GM18870 (cell line): ENCODE results near the gene PRRT1B.

Experiments used
- ATAC-seq: cut with Tn5 transposase; IDR thresholded peaks from one replicate; pipeline ENCODE4 v1.9.1; 2021; ENCODE audit warnings: moderate library complexity; ENCODE audit not compliant: unreplicated experiment

The PRRT1B gene

DNA sequence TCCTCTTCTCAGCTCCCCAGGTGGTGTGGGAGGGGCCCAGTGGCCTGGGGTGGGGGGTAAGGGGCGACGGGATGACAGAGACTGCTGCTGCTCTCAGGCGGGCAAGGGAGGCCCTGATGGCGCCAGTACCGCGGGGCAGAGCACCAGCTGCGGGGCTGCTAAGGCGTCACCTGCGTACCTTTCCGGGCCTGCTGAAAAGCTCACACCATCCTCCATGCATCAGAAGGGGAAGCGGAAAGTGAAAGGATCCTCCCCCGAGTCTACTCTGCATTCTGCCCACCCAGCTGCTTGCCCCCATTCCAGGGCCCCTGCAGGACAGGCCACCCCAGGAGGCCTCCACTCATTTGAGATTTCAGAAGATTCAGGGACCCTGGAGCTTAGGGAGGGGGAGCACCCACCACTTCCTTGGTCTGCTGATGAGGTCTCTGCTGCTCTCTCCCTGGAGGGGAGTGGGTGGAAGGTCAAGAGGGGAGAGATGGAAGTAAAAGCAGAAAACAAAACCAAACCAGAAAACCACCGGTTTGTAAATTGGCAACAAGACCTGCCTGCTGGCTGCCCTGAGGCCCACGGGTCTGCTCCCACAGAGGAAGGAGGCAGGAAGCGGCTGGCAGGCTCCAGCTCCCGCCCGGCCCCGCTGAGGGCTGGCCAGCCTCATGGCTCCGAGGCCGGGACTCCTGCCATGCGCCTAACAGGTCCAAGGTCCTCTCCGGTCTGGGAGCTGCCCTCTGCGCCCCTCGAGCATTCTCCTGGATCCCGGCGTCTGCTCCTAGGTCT lies 33.6 kb downstream of the PRRT1B start:
- ATAC-seq, result no peak

- ATAC-seq, result no peak
These were observed 34.5 kb downstream of the PRRT1B start for GRCh38 chr9:131579789-131580211.

GRCh38 chr9:131580358-131580757 lies 35.0 kb downstream of the PRRT1B start:
- ATAC-seq, result no peak

DNA sequence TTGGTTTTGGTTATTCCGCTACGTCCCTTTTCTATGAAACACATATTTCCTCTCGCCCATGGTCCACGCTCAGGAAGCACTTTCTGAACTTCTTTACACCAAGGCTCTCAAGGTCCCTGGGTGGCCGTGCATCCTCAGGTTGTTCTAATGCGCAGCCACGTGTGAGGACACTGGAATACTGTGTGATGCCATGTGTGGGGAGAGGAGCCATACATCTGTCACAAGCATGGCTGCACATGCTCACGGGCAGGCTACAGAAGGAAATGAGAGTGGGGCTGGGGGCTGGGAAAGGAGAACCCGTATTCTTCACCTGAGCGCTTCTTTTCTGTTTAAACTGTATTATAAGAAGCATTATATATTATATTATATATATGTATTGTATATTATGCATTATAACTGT lies 36.7 kb downstream of the PRRT1B start:
- no peak for ATAC-seq

- no peak for ATAC-seq
These were observed 37.4 kb downstream of the PRRT1B start for GRCh38 chr9:131582466-131583336.

DNA sequence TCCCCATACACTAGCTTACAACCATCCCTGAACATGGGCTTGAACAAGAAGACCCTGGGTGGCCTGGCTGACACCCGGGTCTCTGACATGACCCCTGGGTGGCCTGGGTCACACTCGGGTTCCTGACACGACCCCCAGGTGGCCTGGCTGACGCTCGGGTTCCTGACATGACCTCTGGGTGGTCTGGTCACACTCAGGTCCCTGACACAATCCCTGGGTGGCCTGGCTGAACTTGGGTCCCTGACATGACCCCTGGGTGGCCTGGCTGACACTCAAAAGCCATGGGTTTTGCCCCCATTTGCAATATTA lies 38.0 kb downstream of the PRRT1B start:
- ATAC-seq, result no peak

- ATAC-seq, result no peak
These were observed 38.7 kb downstream of the PRRT1B start for GRCh38 chr9:131583836-131584555.

DNA sequence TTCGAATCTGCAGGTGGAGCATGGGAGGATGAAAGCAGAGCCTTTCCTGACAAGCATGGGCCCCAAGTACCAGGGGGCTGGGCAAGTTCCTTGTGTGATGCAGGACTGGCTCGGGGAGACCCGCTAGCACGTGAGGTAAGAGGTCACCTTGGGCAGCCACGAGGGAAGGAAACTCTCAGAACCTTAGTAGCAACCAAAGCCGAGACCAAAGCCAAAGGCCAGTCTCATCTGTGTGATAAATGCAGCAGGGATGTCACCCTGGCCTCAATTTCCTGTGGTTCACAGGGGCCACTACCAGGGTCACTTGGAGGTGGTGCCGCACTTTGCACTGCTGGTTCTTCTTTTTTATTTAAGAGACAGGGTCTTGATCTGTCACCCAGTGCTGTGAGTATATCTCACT lies 39.5 kb downstream of the PRRT1B start:
- ATAC-seq, result no peak

- no peak for ATAC-seq
These were observed 40.1 kb downstream of the PRRT1B start for GRCh38 chr9:131585375-131585774.

DNA sequence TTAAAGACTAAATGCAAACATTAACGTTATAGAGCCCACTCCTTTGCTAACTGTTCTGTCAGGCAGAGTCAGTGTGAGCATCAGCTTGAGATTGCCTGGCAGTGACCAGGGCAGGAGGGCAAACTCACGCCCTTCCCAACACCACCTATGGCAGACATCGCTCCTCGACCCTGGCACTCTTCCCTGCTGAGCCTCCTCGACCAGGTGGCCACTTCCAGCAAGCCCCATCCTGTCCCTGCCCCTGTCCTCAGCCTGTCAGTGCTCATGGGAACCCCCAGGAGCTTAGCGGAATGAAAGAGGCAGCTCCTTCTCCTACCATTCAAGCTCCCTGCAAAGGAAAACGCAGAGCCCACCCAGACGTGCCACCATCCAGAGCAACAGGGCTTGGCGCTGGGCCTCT lies 42.0 kb downstream of the PRRT1B start:
- no peak for ATAC-seq

DNA sequence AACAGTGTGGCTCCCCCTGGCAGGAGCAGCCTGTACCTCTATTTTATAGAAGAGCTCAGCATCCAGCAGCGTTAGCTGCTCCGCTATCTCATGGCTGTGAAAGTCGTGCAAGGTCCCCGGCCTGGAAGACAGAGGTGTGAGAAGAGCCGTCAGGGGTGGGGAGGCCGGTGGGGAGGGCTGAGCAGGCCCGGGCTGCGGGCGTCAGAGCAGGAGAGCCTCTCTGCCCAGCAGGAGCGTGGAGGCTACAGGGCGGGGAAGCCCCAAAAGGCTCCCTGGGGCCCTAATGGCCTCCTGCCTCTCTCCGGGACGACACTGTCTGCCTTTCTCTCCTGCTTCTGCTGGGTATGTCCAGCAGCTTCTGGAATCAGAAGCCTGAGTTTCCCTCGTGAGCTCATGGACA lies 42.6 kb downstream of the PRRT1B start:
- ATAC-seq, result no peak

- no peak for ATAC-seq
These were observed 43.1 kb downstream of the PRRT1B start for GRCh38 chr9:131588396-131588795.

DNA sequence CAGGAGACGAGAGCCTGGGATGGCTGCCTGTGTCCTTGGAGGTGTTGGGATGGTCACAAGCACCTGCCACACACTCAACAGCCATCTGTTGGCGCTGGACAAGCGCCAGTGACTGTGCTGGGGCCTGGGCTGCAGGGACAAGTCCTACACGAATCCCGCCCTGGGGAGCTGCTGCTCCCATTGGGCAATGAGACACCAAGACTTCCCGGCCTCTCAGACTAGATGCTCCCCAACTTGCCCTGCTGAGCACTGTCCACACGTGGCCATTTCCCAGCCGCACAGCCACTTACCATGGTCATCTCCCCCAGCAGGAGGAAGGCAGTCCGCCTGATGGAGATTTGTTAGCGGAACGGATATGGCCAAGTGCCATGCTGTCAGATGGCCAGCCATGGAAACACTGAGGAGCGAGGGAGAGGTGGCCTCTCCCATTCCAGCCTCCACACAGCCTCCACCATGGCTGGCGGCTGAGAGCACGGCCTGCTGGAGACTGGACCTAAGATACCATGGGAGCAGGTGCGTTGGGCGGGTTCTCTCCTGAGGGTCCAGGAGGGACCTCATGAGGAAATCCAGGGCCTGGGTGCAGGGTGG lies 43.9 kb downstream of the PRRT1B start:
- no peak for ATAC-seq

- ATAC-seq, result no peak
These were observed 44.7 kb downstream of the PRRT1B start for GRCh38 chr9:131589993-131590392.

DNA sequence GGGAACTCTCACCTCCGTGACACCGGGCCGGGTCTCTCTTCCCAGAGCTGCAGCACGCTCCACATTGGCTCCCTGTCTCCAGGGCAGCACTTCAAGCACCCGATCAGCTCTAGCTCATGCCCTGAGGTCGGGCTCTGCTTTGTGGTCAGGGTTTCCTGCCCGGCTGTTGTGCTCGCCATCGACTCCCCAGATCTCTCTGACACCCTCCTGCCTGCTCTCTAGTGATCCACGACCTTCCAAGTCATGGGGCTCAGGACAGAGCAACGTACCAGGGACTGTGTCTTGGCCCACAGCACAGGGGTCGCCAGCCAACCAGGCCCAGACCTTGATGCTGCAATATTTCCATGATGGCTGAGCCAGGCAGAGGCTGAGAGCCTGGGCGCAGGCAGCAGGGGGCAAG lies 45.1 kb downstream of the PRRT1B start:
- no peak for ATAC-seq

GRCh38 chr9:131590907-131591844 lies 45.9 kb downstream of the PRRT1B start:
- ATAC-seq, result no peak

GRCh38 chr9:131591845-131592208 lies 46.5 kb downstream of the PRRT1B start:
- ATAC-seq, result no peak

- ATAC-seq, result no peak
These were observed 47.9 kb downstream of the PRRT1B start for GRCh38 chr9:131593091-131593820.

- ATAC-seq, result no peak
These were observed 48.8 kb downstream of the PRRT1B start for GRCh38 chr9:131593936-131594665.
